HG02588 (cell line): ENCODE results near the gene NEUROD2.

Source experiments
- ATAC-seq: cut with Tn5 transposase; IDR thresholded peaks from one replicate; pipeline ENCODE4 v1.9.1; 2021; ENCODE audit warnings: mild to moderate bottlenecking, moderate library complexity; ENCODE audit not compliant: unreplicated experiment

The NEUROD2 gene

DNA sequence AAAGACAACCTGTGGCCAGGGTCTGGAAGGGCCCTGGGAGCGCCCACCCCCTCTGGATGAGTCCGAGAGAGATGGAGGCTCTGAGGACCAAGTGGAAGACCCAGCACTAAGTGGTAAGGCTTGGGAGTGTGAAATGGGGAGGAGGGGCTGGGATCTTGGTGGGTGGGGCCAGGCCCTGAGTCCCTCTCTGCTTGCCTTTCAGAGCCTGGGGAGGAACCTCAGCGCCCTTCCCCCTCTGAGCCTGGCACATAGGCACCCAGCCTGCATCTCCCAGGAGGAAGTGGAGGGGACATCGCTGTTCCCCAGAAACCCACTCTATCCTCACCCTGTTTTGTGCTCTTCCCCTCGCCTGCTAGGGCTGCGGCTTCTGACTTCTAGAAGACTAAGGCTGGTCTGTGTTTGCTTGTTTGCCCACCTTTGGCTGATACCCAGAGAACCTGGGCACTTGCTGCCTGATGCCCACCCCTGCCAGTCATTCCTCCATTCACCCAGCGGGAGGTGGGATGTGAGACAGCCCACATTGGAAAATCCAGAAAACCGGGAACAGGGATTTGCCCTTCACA is 28.0 kb upstream of the NEUROD2 start:
- no peak for ATAC-seq

DNA sequence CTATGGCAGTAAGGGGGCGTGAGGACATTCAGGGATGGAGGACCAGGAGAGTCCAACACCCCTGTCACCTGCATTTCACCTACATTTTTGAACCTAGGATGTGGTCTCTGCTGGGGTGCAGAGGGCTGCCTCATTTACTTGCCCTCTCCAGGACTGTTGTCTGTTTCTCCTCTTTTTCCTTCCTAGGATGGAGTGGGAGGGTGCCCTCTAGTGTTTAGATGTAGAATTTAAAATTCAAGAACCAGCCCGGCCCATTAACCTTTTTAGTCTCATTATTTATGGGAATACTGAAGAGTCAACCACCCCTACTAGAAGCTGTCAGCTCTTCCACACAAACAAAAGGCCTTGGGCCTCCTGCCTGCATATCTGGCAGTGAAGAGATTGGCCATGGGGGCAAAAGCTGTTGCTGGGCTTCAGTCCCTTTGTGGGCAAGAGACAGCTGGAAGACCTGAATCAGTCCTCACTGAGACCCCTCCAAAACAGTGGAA is 26.7 kb upstream of the NEUROD2 start:
- no peak for ATAC-seq

DNA sequence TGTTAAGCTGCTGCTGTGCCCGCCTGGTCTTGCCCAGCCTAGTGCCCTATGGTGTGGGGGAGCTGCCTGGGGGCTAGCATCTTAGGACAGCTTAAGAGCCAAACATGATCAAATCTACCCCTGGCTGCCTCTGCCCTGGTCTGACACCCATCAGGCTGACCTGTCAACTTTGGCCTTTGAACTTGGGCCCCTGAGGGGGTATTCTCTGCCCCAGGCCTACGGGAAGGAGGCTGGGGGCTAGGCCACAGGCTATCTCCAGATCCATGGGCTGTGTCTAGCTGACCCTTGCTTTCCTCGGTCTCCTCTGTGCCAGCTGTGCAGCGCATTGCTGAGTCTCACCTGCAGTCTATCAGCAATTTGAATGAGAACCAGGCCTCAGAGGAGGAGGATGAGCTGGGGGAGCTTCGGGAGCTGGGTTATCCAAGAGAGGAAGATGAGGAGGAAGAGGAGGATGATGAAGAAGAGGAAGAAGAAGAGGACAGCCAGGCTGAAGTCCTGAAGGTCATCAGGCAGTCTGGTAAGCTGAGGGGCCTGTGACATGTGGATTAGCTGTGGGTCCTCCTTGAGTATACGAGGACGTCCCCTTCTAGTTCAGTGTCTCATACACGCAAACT is 26.0 kb upstream of the NEUROD2 start:
- no peak for ATAC-seq

DNA sequence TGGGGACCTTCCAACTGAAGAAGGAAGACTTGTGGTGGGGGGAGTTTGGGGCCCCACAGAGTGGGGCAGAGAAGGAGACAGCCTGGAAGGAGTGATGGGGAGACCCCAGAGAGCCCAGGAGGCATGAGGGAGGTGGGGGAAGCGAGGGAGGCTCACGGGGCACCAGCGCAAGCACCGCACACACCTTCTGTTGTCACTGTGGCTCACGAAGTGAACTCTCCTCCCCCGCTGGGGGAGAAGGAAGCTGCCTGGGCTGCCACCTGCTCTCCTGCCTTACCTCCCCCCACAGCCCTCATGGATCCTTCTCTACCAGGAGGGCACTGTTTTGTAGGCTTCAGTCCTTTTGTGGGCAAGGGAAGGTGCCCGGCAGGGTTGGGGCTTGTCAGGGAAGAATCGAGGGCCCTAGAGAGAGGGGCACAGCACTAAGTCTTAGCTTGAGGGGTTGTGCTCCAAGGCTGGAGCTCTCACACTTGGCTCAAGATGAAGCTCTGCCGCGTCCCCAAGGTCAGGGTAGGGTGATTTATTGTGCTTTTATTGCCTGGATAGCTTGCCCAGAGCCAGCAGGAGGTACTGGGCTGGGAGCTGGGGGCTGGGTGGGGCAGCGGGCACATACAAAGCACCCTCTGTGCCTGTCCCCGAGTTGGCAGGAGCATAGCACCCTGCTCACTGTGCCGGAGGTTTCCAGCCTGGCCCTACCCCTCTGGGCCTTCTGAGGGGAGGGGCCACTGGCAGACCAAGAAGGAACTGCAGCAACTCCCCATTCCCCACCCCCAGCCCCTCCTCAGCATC is 24.6 kb upstream of the NEUROD2 start:
- no peak for ATAC-seq

DNA sequence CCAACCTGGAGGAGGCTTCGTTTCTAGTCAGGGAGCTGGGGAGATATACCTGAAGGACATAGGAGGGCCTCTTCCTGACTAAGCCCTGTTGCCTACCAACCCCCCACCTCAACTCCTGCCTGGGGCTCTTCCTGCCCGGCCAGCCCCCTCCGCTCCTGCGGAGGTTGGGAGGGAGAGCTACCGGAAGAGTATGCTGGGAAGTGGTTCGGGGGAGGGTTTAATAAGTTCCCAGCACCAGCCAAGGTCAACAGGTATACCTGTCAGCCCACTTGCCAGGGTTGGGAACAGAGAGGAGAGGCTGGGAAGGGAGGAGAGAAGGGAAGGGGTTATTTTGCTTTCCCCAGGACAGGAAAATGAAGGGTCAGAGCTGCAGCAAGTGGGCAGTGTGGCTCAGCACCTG is 23.7 kb upstream of the NEUROD2 start:
- no peak for ATAC-seq

DNA sequence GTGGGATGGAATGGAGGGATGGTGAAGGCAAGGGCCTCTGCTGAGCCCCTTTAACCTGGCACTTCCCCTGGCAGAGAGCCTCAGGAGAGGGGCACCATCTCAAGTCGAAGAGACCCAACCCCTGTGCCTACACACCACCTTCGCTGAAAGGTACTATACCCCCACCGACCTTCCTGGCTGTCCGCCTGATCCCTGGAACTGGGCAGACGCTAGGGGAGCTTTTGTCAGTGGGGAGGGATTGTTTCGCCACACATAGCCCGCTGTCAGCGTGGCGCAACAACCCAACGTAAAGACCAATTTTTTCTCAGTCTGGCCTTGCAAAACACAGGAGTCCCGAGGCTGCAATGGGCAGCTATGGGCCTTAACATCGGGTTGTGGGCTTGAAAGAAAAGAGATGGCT is 22.2 kb upstream of the NEUROD2 start:
- no peak for ATAC-seq

DNA sequence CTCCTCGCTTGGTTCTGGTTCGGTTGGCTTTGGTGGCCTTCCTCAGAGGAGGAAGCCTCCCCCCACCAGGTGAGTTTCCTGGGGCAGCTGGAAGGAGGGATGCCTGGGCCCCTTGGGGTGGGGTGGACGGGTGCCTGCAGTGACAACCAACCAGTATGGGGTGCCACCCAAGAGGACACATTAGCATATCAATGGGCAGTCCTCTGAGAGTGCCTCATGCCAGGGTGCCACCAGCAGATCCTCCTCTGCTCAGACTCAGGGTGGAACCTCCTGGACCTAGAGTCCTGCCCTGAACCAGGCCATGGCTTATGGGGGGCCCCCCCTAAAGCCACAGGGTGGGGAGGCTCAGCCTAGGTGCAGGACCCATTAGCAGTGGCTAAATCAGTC is 21.8 kb upstream of the NEUROD2 start:
- ATAC-seq = no peak

DNA sequence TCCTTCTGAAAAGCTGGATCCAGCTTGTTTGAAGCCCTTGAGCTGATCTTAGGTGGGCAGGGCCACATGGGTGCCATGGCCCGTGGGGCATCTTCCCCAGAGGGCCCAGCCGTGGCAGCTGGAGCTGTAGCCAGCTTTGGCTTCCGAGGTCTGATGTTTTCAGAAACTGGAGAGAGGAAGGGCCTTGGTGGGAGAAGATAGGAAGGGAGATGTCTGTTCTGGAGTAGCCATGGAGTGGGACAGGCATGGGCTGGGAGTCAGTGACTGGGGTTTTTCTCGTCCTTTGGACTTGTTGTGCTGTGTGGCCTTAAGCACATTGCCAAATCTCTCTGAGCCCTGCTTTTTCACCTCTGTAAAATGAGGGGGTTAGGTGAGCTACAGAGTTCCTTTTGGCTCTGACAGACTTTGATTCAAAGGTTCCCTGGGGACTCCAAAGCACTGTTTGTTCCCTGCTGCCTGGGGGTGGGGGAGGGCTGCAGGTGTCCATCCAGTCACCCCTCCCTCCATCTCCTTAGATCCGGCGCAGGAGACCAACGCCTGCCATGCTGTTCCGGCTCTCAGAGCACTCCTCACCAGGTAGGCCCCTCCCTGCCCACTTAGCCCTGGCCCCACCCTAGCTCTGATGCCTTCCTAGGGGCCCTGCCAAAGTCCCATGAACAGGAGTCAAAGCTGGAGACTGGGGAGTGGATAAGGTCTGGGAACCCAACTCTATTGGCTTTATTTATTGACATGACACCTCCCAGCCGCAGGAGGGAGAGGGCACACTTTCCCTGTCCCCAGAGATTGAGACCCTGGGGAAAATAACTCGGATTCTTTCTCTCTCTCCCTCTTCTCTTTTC is 21.2 kb upstream of the NEUROD2 start:
- ATAC-seq = no peak

DNA sequence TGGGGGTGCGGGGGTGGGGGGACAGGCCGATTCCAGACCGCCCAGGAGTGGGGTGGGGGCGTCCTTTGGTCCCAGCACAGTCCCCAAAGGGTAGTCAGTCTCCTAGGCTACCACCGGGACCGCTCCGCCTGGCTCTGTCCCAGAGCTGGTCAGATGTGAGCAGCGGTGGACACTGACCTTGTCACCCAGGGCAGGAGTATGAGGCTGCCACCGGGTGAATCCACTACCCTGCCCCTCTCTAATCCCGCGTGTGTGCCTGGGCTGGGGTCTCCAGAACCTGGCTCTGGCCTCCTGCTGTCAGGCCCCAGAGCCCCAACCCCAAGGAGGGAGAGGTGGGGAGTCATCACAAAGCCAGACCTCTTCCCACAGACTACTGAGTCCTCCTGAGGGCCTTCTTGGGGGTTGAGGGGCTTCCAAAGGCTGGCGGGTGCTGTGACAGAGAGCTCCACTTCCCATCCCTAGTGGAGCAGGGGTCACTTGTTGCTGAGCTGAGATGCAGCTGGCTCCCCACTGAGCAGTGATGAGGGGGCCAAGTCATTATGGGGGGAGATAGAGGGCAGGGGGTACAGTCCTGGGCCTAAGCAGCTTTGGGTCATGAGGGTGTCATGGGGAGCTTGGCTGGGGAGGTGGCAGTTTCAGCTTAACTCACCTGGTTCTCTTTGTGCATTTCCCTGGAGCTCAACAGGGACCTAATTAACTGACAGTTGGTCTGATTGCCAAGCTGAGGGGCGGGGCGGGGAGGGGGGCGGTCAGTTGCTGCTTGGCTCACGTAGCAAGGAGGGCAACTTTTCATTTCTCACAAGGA is 20.2 kb upstream of the NEUROD2 start:
- ATAC-seq = no peak

DNA sequence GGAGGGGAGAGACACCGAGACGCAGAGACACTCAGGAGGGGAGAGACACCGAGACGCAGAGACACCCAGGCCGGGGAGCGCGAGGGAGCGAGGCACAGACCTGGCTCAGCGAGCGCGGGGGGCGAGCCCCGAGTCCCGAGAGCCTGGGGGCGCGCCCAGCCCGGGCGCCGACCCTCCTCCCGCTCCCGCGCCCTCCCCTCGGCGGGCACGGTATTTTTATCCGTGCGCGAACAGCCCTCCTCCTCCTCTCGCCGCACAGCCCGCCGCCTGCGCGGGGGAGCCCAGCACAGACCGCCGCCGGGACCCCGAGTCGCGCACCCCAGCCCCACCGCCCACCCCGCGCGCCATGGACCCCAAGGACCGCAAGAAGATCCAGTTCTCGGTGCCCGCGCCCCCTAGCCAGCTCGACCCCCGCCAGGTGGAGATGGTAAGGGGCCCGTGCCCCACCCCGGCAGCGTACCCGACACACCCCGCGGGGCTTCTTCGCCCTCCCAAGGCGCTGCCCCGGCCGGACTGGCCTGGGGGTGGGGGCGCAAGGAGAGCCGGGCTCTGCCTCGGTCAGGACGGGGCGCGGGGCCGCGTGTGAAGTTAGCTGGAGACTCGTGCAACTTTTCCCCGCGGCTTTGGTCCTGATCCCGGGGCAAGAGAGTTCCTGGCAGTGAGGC is 19.5 kb upstream of the NEUROD2 start:
- ATAC-seq = no peak

DNA sequence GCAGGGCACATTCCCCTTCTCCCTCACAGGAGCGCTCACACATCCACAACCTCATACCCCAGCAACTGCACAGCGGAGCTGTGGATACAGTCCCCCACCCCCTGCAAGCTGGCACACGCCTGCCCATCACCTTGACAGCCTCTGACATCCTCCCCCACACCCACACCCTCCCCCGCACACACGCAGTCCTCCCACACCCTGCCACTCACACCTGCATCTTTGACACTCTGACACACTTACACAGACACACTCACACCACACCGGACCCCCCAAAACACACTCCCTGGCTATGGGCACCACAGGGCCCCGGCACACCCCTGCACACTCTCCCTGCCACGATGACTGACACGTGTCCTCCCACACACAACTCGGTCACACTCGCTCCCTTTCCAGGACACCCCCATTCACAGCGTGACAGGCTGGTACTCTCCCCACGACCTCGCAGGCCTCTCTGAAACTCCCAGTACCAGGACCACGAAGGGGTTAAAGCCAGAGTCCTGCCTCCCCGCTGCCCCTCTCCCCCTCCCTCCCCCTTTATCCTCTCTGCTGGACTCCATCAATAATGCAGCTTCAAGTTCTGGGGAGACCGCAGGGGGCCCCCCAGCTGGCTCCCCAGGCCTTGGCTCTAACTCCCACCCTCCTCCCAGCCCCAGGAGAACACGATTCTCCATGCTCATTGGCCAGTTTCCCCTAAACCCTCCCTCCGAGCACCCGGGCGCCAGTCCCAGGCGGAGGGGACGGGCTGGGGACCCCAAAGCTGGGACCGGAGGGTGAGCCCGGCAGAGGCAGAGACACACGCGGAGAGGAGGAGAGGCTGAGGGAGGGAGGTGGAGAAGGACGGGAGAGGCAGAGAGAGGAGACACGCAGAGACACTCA is 18.7 kb upstream of the NEUROD2 start, which contains the start of gene PPP1R1B:
TSS of gene PPP1R1B (plus strand) at position 782 of the 876 bp plus-strand sequence. CDS start 441 bp downstream, outside the sequence.
- ATAC-seq = no peak

DNA sequence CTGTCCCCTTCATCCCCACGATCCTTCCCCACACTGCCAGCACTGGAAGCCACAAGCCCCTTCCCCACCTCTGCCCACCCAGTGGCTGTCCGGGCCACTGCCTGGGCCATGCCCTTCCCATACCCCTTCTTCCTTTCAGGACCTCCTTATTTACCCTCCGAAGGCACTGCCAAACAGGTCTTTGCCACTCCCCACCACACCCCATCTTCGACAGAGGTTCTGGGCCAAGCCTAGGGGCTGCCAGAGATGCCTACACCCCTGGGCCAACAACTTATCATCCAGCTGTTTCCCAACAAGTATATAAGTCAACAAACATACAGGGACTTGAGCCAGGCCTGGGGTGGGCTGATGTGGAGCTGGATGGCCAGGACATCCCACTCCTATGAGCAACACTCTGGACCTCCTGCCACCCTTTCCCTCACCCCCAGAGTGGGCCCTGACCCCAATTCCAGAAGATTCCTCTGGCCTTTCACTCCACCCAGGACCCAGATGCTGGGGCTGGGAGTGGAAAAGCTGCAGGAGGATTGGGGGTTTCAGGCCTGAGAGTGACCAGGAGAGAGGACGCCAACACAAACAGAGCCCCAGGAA is 17.6 kb upstream of the NEUROD2 start:
- no peak for ATAC-seq

DNA sequence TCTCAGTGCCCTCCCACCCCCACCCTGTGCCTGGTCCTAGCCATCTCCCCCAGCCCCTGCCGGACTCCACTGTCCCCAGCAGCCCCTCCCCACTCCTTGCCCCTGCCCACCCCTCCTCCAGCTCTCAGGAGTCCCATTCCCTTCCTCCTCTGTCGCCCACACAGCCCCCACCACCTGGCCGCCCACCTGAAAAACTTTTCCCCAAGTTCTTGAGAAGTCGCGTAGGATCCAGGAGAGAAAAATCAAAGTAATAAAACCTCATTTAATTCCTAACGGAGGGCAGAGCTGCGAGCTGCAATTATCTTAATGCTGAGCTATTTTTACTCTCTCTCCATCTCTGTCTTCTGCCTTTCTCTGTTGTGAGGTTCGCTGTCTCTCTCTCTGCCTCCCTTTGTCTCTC is 16.6 kb upstream of the NEUROD2 start:
- ATAC-seq = no peak

DNA sequence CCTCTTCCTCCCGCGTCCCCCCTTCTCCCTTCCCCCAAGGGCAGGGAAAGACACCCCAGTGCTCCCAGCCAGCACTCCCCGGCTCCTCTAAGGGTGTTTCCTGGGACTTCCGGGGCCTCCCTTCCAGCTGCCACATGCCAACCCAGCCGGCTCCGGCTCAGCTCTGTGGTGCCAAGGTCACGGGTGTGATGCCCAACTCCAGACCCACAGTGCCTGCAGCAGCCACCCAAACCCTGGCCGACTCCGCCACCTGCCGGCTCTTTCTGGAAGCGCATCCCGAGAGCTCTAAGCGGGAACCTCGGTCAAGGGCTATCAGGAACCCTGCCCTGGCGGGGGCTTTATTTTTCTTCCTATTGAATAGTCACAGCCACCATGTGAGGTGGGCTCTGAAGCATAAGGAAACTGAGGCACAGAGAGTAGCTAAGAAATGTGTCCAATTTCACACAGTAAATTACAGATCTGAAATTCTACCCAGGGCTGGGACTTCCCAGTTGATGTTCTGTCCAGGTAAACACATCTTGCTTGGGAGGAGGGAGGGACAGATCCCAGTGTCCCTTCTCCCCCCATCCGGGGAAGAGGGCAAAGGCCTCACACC is 15.7 kb upstream of the NEUROD2 start:
- ATAC-seq = no peak

DNA sequence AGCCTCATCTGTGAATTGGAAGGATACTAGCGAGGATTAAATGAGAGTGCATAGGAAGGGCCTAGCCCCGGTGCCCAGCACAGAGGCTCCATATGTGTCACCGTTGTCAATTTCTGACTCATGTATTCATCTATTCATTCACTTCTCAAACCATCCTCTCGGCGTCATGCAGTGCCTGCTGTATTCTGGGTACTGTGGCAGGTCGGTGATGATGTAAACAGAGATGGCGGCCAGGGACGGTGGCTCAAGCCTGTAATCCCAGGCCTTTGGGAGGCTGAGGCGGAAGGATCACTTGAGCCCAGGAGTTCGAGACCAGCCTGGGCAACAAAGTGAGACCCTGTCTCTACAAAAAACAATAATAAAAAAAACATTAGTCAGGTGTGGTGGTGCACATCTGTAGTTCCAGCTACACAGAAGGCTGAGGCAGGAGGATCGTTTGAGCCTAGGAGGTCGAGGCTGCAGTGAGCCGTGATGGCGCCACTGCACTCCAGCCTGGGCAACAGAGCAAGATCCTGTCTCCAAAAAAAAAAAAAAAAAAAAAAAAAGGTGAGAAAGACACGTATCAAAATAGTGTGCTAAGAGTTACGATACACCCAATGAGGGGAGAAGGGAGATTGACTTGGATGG is 14.8 kb upstream of the NEUROD2 start:
- ATAC-seq = no peak

DNA sequence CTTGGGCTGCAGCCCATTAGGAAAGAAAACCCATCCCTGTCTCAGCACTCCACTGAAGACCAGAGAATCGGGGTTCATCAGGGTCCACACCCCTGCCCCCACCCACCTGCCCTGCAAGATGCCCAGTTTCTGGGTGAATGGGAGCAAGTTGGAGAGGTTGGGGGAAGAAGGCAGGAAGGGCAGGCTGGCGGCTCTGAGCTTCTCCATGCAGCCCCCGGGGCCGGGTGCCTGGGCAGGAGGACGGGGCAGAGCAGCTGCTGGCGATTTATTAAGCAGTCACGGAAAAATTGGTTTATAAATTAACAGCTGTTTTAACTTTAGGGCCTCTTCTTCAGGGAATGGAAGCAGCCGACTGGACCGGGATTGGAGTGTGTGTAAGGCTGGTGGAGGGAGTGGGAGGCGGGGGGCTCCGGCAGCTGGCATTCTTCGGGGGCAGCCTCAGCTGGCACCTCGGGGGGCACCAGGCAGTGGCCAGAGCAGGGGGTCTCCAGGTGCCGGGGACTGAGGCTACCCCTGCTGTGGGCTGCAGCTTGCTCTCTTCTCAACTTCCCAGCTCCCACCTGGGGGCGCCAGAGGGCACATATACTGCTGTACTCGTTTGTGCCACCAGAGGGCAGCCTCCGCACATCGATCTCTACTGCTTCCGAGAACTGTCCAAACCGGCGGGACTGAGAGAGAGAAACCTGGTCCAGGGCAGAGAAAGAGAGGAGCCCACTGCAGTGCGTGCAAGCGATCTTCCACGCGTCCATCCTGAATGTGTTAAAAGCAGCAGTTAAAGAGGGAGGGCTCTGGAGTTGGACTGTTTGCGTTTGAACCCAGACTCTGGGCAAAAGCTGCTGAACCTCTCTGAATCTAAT is 14.0 kb upstream of the NEUROD2 start:
- ATAC-seq = no peak

DNA sequence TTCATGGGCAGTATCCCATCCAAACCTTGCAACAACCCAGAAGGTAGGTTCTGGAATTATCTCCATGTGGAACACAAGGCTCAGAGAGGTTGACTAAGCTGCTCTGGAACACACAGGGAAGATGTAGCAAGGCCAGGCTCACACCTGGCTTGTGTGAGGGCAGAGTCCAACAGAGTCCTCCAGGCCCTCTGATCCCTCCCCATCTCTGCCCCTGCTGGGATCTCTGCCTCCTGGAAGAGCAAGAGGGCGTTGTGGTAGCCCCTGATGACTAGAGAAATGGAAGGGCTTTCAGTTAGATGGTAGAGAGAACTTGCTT is 12.0 kb upstream of the NEUROD2 start:
- no peak for ATAC-seq
